Stimulated activated CD8-positive, alpha-beta memory T cell treated with anti-CD3 and anti-CD28 coated beads, Interleukin-15, amount 100 ng/mL, for 1 hour (primary cell): Measurements from ENCODE around the gene FAM171A1.
"Not testable (repeated sequence)": the region's sequence is repeated elsewhere in the genome, so short reads cannot be mapped to it uniquely, and the experiment has no call there.

ENCODE experiments used
- DNase-seq: peaks from one replicate; pipeline ENCODE4 v3.0.0-alpha.2; 2020; ENCODE audit warnings: low read depth

Gene FAM171A1

DNA sequence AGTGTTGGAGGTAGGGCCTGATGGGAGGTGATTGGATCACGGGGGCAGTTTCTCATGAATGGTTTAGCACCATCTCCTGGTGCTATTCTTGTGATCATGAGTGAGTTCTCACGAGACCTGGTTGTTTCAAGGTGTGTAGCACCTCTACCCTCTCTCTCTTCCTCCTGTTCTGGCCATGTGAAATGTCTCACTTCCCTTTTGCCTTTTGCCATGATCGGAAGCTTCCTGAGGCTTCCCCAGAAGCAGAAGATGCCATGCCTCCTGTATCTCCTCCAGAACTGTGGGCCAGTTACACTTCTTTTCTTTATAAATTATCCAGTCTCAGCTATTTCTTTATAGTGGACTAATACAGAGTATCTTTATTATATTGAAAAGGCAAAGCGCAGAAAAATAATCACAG, 90.1 kb downstream of the FAM171A1 start:
- no peak for DNase-seq

DNA sequence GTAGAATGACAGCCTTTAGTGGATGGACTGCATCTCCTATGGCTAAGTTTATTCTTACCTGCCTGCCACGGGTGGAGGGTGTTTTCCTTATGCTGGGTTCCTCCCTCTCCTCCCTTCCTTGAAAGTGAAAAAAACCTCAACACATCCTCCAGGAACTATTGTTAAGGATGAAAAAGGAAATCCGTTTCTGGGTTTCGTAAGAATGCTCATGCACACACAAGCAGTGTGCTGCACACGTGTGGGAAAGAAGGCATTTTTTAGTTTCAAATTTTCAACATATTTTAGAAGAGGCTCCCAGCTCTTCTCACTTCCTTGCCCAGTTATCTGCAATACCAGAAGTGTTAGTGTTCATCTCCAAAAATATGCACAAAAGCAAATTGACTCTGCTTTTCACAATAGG, 90.6 kb downstream of the FAM171A1 start:
- no peak for DNase-seq

DNA sequence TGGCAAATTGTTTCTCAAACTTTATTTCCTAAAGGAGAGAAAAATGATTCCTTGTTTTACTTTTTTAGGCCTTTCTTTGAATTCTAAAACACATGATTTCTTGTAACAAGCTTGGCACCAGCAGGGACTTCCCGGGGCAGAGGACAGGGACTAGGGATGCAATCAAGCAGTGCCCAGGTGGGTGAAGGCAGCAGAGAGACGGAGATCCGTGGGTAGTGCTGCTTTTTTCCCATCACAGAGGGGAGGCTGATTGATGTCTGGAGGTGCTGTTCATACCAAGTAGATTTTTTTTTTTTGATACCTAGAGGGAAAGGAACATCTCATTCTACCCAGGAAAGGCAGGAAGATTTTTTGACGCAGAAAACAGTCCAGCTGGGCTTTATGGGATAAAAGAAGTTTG, 91.9 kb downstream of the FAM171A1 start:
- DNase-seq: no peak

DNA sequence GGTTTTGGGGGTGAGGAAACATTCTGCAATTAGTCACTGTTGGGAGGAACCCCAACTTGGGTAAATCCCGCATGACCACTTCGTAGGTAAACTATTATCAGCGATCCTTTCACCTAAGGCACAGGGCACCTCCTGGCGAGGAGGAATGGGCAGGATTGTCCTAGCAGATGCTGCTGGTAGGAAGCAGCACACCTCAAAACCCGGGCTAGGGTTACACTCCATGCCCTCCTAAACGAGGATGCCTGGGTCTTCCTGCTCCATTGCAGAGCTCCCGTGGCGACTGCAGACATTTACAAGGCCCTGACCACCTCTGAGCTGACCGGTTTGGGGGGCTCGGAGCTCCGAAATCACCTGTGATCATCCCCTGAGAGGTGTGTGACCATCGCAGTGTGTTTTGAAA, 92.3 kb downstream of the FAM171A1 start:
- no peak for DNase-seq

DNA sequence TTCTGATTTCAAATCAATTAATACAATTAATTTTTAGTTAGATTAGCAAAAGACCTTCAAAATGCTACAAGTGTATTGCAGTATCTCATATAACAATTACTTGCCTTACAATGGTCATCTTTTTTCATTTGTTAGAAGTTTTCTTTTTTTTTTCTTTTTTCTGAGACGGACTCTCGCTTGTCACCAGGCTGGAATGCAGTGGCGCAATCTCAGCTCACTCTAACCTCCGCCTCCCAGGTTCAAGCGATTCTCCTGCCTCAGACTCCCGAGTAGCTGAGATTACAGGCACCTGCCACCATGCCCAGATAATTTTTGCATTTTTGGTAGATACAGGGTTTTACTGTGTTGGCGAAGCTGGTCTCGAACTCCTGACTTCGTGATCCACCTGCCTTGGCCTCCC, 95.0 kb downstream of the FAM171A1 start:
- not testable (repeated sequence) for DNase-seq

DNA sequence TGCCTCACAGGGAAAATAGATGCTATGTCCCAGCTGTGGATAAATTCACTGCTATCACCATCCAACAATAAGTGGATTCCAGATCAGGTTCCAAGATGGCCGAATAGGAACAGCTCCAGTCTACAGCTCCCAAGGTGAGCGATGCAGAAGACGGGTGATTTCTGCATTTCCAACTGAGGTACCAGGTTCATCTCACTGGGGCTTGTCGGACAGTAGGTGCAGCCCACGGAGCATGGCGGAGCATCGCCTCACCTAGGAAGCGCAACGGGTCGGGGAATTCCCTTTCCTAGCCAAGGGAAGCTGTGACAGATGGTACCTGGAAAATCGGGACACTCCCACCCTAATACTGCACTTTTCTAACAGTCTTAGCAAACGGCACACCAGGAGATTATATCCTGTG, 101.3 kb downstream of the FAM171A1 start:
- not testable (repeated sequence) for DNase-seq

DNA sequence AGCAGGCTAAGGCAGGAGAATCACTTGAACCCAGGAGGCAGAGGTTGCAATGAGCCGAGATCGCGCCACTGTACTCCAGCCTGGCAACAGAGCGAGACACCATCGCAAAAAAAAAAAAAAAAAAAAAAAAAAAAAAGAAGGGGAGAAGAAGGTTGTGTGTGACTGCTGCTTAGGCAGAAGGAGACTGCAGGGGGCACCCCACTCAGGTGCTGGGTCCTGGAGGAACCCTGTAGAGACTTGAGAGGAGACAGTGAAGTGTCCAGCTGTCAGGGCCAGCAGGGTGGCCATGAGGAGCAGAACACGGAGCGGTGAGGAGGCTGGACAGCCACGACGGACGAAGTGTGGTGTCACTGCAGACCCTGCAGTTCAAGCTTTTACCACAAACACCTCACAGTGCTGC, 103.6 kb downstream of the FAM171A1 start:
- DNase-seq: no peak

DNA sequence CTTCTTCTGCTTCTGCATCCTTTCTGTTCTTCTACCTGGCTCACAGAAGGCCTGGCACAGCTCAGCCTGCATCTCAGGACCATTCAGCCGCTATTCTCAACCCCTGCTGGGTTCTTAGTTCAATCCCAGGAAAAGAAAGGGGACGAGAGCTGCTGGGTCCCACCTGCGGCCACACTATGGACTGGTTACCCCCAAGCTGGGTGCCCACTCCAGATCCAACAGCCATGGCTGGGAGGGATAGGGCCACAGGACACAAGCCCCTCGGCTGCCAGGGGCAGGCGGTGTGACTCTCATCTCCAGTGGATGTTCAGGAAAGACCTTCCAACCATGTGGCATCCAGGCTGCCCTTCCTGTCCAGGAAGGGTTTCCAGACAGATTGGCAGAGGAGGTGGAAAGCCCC, 105.0 kb downstream of the FAM171A1 start:
- no peak for DNase-seq

DNA sequence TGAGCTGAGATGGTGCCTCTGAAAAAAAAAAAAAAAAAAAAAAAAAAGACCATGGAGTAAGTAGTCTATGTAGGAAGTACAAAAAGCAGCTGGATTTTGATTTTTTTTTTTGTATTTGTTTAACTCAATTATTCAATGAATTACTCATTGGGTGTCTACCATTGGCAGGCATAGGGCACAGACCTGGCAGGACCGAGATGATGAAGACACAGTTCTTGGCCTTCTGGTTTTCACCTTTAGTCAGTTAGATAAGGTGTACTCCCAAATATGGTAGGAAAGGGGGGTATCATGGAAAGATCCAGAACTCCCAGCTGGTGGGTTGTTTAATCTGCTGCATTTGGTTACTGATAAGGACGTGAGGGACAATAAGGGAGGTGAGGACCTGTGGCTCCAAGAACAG, 105.5 kb downstream of the FAM171A1 start:
- no peak for DNase-seq

DNA sequence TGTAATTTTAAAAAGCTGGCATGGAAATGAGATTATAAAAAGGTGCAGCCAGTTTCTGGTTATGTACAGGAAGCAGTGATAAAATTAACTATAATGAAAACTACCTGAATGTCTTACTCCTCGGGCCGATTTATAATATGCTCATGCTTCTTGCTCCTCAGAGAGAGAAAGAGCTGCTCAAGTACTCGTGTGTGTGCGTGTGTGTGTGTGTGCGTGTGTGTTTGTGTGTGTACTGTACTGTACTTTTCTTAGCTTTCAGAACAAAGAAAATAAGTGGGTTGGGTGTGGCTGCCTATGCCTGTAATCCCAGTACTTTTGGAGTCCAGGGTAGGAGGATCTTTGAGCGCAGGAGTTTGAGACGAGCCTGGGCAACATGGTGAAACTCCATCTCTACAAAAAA, 106.0 kb downstream of the FAM171A1 start:
- no peak for DNase-seq

DNA sequence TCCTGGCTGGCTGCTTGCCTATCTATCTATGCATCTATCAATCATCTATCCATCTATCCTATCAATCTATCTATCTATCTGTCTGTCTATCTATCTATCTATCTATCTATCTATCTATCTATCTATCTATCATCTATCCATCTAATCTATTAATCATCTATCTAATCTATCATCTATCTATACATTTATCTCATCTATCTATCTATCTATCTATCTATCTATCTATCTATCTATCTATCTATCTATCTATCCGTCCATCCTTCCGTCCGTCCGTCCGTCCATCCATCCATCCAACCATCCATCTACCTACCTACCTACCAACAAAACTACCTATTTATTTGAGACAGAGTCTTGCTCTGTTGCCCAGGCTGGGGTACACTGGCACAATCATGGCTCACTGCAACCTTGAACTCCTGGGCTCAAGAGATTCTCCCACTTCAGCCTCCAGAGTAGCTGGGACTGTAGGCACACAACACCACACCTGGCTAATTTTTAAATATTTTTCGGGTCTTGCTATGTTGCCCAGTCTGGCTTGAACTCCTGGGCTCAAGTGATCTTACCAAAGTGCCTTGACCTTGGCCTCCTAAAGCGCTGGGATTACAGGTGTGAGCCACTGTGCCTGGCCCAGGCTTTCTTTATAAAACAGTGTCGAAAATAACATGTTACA, 107.3 kb downstream of the FAM171A1 start:
- DNase-seq: no peak

DNA sequence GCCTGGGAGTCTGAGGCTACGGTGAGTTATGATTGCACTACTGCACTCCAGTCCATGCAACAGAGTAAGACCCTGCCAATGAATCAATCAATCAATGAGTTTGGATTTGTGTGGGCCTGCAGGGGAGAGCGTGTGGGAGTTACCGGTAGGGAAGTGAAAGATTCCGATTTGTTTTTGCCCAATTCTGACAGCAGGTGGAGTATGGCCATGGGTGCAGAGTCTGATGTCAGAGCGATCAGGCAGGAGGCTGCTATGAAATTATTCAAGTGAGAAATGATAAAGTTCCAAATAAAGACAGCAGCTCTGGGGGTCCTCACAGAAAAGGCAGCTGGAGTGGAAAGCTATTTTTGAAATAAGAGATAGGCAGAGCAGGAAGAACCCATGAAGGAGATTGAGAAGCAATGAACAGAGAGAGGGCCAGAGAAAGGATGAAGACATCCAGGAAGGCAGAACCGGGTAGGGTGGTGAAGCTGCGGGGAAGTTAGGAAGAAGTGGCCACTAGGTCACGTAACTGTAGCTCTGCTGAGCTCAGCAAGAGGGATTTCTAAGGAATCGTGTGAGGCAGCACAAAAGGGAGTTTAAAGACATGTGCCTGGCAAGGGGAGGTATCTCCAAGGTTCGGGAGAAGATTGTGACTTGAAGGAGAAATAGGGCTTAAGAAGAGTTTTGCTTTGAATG, 108.9 kb downstream of the FAM171A1 start:
- no peak for DNase-seq

DNA sequence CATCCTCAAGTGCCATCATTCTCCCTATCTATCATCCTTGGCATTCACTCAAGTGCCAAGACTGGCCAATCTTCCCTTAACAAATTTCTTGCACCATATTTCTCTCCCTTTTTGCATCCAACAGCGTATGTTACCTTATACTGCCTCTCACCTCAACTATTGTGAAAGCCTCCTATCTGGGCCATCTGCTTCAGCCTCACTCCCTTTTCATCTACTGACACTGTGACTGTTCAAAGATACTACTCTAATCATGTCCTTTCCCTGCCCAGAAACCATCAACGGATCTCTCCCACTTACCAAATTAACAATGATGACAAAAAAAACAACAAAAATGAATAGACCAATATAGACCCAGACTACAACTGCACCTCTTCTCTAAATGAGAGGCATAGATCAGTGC, 112.0 kb downstream of the FAM171A1 start:
- no peak for DNase-seq

DNA sequence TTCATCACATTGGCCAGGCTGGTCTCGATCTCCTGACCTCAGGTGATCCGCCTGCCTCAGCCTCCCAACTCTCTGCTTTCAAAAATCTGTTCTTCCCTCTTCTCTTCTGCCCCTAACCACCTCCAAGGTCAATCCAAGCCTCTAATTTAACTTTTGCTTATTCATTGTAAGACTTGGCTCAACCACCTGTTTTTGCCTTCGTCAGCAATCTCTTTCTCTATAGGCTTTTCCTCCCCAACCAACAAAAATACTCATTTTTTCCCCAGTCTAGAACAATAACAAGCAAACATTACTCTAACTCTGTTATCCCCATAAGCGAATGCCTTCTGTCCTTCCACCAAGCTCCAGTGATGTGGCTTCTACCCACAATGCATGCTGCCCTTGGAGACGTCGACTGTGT, 112.8 kb downstream of the FAM171A1 start:
- no peak for DNase-seq

DNA sequence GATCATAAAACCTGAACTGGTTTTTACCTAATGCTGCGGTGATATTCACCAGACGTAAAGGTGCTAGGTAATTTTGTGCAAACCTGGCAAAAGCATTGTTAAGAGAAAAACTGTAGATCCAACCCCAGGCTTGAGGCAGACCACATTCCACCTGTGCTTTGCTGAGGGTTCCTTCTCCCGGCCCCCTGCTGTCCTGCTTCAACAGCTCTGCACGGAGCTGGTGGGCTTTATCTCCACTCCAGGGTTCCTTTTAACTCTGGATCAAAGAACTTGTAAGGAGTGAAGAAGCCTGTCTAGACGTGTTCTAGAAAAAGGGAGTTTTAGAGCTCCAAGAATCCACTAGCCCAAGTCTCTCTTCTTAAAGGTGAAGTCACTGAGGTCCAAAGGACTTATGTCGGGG, 115.1 kb downstream of the FAM171A1 start:
- DNase-seq: no peak

DNA sequence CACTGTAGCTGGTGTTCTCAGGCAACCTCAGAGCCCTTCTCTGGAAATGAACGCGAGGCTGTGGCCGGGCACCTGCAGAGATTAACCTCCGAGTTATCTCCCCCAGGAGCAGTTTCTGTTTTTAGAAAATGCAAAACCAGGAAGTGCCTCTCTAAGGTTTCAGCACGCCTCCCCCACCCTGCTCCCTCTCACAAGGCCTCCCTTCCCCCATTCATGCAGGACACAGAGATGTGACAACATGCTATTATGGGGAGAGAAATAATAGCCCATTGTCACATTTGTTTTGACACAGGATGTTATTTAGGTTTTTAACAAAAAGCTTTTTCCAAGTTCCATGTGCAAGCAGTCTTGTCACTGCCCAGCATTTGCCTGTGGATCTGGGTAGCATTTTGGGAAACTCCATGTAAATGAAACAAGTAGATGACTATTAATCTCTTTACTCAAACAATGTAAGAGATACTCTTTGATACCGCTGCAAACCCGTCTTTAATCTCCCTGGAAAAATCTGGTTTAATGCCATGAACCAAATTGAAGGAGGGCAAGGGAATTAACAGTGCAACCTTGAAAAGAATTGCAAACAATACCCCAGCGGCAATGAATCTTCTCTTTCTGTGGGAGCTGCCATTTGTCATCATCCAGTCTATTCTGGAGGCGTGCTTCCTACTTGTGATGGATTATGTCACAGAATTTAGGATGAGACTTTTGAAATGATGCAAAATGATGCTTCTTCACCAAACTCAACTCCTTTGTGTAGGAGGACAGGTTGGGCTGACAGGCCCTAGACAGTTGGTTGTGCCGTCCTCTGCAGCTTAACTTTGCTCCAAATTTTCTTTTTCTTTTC, 116.1 kb downstream of the FAM171A1 start:
- no peak for DNase-seq

DNA sequence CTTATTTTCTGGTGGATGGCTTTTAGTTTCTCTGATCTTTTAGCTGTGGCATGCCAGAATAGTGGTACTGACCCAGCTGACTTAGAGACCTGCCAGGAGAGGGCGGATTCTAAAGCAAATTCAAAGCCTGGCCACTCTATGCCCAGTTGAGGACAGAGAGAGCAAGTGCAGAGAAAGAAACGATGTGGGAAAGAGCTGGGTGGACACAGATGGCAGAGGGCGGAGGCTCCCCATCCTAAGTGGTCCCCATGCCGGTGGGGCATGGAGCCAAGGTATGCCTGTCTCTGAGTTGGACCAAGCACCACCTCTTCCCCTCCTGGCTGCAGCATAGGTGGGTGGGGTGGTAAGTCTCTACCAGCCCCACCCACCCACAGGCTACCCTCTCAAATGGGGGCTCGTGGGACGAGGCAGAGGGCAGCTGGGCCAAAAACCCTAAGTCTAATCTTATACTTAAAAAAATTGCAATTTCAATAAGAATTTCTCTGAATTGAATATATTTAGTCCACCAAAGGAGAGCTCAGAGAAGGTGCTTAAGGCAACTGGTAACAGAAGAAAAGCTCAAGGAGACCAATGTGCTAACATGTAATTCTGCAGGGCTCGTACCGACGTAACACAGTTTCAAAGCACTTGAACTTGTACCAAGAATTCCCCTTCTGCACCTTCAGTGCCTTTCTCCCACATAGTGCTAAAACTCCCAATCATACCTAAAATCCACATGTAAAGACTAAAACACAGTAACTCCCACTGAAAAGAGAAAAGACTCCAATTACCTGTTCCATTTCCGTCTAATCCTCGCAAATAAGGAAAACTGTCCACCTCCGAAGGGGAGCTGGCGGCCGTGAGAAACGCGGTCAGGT, 116.9 kb downstream of the FAM171A1 start:
- no peak for DNase-seq

DNA sequence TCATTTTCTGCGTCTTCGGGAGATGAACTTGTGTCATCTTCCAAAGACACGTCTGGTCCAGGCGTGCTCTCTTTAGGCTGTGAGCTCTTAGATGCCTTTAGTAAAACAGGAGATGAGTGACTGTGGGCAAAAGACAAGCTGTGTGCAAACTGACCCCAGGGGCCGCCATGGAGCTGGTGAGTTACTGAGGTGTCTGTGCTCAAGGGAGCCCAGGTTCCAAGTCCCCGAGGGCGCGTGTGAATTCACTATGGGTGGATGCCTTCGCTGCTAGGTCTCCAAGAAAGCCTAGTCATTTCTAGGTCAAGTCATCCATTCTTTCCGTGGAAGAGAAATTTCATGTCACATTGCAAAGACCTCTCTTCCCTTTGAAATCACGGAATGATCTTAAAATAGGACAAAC, 118.7 kb downstream of the FAM171A1 start:
- no peak for DNase-seq

DNA sequence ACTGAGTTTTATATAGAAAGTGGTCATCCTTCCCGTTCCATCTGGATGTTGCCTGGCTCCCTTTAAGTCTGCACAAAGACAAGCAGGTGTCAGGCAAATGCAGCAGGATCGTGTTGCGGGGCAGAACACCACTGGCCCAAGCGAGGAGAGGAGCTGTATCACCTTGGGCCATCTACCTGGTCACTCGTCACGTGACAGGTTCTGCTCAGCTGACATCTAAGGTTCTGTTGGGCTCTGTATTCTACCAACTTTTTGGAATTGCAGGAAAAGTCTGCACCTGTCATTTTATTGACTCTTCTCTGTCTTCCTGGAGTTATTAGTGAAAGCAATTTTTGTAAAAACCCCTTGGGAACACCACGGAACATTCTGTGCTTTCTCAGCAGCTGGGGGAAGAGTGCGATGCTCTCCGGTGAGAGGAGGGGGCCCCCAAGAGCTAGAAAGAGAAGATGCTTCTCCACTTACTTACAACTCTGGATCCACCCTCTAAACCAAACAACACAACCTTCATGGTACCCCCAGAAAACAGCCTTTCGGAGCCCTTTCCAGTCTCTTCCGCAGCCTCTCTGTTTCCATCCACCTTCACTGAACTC, 119.2 kb downstream of the FAM171A1 start:
- no peak for DNase-seq

DNA sequence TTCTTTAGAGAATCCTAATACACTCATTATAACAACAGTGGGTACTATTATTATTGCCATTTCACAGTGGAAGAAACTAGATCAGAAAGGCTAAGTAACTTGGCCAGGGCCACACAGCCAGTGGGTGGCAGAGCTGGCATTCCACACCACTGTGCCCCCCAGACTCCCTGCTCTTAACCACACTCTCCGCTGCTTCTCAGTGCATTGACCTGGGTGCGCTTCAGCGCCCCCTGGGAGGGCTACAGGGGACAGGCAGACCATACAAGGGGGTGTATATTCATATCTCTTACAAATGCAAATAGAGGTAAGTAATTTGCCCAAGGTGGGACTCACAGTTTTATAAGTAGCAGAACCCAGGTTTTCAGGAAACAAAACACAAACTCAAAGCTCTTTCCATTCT, 125.6 kb downstream of the FAM171A1 start:
- no peak for DNase-seq

DNA sequence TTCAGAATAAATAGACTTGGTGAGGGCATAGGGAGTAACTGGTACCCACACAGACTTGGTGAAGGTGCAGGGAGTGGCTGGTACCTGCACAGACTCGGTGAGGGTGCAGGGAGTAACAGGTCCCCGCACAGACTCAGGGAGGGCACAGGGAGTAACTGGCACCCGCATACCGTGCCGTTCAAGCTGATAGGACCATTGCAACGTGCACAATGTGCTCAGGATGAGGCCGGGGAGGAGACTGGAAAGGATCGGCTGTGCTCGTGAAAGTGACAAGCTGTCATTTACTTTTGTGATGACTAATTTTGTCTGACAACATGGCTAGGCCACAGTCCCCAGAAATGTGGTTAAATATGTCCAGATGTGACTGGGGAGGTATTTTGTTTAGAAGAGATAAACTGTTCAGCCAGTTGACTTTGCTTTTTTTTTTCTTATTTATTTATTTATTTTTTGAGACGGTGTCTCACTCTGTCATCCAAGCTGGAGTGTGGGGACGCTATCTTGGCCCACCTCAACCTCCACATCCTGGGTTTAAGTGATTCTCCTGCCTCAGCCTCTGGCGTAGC, 126.4 kb downstream of the FAM171A1 start:
- DNase-seq: no peak
